GM20000 (cell line): ENCODE measurements around the gene CCDC92.

Source experiments
- DNase-seq: peaks from one replicate; pipeline ENCODE4 v3.0.0; 2012; ENCODE audit warnings: low spot score
- CTCF ChIP-seq: IDR thresholded peaks from 2 replicates; pipeline ENCODE4 v1.5.1; 2012; ENCODE audit warnings: mild to moderate bottlenecking, control low read depth; ENCODE audit errors: extremely low read depth, missing control alignments

The CCDC92 gene

GRCh38 chr12:123923927-123924326 is 48.7 kb downstream of the CCDC92 start:
- no peak for TF ChIP-seq CTCF
- DNase-seq = no peak

GRCh38 chr12:123923038-123923437 is 49.6 kb downstream of the CCDC92 start:
- DNase-seq = no peak
- TF ChIP-seq CTCF = no peak

GRCh38 chr12:123919980-123920360 is 52.7 kb downstream of the CCDC92 start:
- no peak for TF ChIP-seq CTCF
- DNase-seq = no peak

GRCh38 chr12:123917337-123917850 is 55.2 kb downstream of the CCDC92 start:
- no peak for DNase-seq
- no peak for TF ChIP-seq CTCF

GRCh38 chr12:123916729-123917128 is 55.9 kb downstream of the CCDC92 start:
- no peak for TF ChIP-seq CTCF
- DNase-seq = no peak

GRCh38 chr12:123914726-123915333 is 57.8 kb downstream of the CCDC92 start:
- no peak for DNase-seq

More at GRCh38 chr12:123914726-123915333, 57.8 kb downstream of the CCDC92 start:
- TF ChIP-seq CTCF = no peak
